ENCODE measurements around the gene ZNF320.

GRCh38 chr19:52898101-52898500 lies 666 bp upstream of the ZNF320 start:
- TF ChIP-seq CTCF (IDR thresholded peaks at IDR 0.05; ENCODE audit: insufficient read depth, low read depth, low read length) (no peak), EZH2 (IDR thresholded peaks at IDR 0.05; ENCODE audit: insufficient read depth, low read length) (no peak)
